MM.1S (cell line): ENCODE data around the gene LRIF1.

ENCODE experiments used
- DNase-seq: peaks from one replicate; pipeline ENCODE4 v3.0.0-alpha.2; 2015
- H2AFZ ChIP-seq: fragments of 300-600 bp; sonication (generic); 2 replicates; pipeline ENCODE4 v1.6.0; 2016; ENCODE audit warnings: antibody characterized with exemption, low read length
- H3F3A ChIP-seq: fragments of 300-600 bp; sonication (generic); 2 replicates; pipeline ENCODE4 v1.6.1; 2016; ENCODE audit warnings: mild to moderate bottlenecking, antibody characterized with exemption, low read length, moderate library complexity, mixed read lengths; ENCODE audit not compliant: insufficient read depth
- H3K27ac ChIP-seq: fragments of 300-600 bp; sonication (generic); 2 replicates; pipeline ENCODE4 v1.5.1; 2016; ENCODE audit warnings: mild to moderate bottlenecking, low read length
- H3K27me3 ChIP-seq: fragments of 300-600 bp; sonication (generic); replicated peaks from 2 replicates; pipeline ENCODE4 v1.6.0; 2016; ENCODE audit warnings: low read length; ENCODE audit not compliant: insufficient read depth
- H3K36me3 ChIP-seq: fragments of 300-600 bp; sonication (generic); replicated peaks from 2 replicates; pipeline ENCODE4 v1.6.1; 2016; ENCODE audit warnings: mild to moderate bottlenecking, low read length, mixed read lengths; ENCODE audit not compliant: insufficient read depth
- H3K4me1 ChIP-seq: fragments of 300-600 bp; sonication (generic); 2 replicates; pipeline ENCODE4 v1.6.1; 2016; ENCODE audit warnings: low read length, mixed read lengths
- H3K4me2 ChIP-seq: fragments of 300-600 bp; sonication (generic); 2 replicates; pipeline ENCODE4 v1.6.0; 2016; ENCODE audit warnings: low read depth, low read length
- H3K4me3 ChIP-seq: fragments of 300-600 bp; sonication (generic); 2 replicates; pipeline ENCODE4 v1.5.1; 2016; ENCODE audit warnings: low read length, mixed read lengths
- H3K79me2 ChIP-seq: fragments of 300-600 bp; sonication (generic); 2 replicates; pipeline ENCODE4 v1.6.1; 2016; ENCODE audit warnings: mixed run types, low read length, mixed read lengths
- H3K9ac ChIP-seq: fragments of 300-600 bp; sonication (generic); 2 replicates; pipeline ENCODE4 v1.6.1; 2016; ENCODE audit warnings: low read length, mixed read lengths
- H3K9me2 ChIP-seq: fragments of 300-600 bp; sonication (generic); replicated peaks from 2 replicates; pipeline ENCODE4 v1.6.1; 2016; ENCODE audit warnings: mild to moderate bottlenecking, low read length, mixed read lengths; ENCODE audit not compliant: insufficient read depth
- H3K9me3 ChIP-seq: fragments of 300-600 bp; sonication (generic); replicated peaks from 2 replicates; pipeline ENCODE4 v1.6.1; 2016; ENCODE audit warnings: mild to moderate bottlenecking, low read length, mixed read lengths; ENCODE audit not compliant: insufficient read depth
- H4K20me1 ChIP-seq: fragments of 300-600 bp; sonication (generic); 2 replicates; pipeline ENCODE4 v1.6.1; 2016; ENCODE audit warnings: mild to moderate bottlenecking, low read length, moderate library complexity, mixed read lengths; ENCODE audit not compliant: insufficient read depth
- EZH2 ChIP-seq: fragments of 300-600 bp; sonication (generic); optimal IDR thresholded peaks from 2 replicates; pipeline ENCODE3; 2017; ENCODE audit warnings: low read depth, mild to moderate bottlenecking, antibody characterized with exemption, low read length, mixed read lengths
- EZH2phosphoT487 ChIP-seq: fragments of 300-600 bp; sonication (generic); IDR thresholded peaks from 2 replicates; pipeline ENCODE4 v1.6.1; 2018; ENCODE audit warnings: antibody characterized with exemption, low read length
- TF ChIP-seq, protein P1 (sequence below): fragments of 300-600 bp; sonication (generic); IDR thresholded peaks from 2 replicates; pipeline ENCODE4 v1.5.1; 2016; ENCODE audit warnings: antibody characterized with exemption, low read length, mixed read lengths

LRIF1 gene

DNA sequence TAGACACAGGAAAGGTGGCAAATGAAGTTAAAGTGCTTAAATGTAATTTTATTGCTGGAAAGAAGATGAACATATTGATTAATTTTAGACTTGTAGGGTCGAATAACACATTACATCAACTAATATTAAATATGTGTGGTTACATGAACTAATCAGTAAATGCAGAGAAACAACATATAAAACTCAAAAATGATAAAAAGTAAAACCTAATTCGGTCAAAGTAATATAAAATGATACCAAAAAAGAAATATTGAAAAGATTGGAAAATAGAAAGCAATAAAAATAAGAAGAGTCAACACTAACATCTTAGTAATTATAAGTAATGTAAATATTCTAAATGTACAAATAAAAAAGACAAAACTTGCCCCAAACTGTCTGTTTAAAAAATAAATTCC lies 47.5 kb downstream of the LRIF1 start:
- H3K4me3 ChIP-seq, result peak overlapping the region; percentile 33; the same call in 1 of the 2 replicates
- no peaks in the 10 kb centered on the region for H3K36me3 ChIP-seq
- H2AFZ ChIP-seq, result 0 out of 2 replicates have a peak overlapping the region, but pooled peaks have one; percentile 51
- H3F3A ChIP-seq, result no peaks in the 10 kb centered on the region
- peak overlapping the region; percentile 72 for H3K4me2 ChIP-seq
- TF ChIP-seq, protein P1, sequence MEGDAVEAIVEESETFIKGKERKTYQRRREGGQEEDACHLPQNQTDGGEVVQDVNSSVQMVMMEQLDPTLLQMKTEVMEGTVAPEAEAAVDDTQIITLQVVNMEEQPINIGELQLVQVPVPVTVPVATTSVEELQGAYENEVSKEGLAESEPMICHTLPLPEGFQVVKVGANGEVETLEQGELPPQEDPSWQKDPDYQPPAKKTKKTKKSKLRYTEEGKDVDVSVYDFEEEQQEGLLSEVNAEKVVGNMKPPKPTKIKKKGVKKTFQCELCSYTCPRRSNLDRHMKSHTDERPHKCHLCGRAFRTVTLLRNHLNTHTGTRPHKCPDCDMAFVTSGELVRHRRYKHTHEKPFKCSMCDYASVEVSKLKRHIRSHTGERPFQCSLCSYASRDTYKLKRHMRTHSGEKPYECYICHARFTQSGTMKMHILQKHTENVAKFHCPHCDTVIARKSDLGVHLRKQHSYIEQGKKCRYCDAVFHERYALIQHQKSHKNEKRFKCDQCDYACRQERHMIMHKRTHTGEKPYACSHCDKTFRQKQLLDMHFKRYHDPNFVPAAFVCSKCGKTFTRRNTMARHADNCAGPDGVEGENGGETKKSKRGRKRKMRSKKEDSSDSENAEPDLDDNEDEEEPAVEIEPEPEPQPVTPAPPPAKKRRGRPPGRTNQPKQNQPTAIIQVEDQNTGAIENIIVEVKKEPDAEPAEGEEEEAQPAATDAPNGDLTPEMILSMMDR, result no peak
- TF ChIP-seq EZH2, result no peak
- TF ChIP-seq EZH2phosphoT487, result no peak
- no peaks in the 10 kb centered on the region for H3K79me2 ChIP-seq
- H3K4me1 ChIP-seq, result peaks cover 5% of the 10 kb centered on the region; the same call in 1 of the 2 replicates
- no peaks in the 10 kb centered on the region for H3K9me2 ChIP-seq
- H3K27ac ChIP-seq, result peak overlapping the region; percentile 40; the same call in 1 of the 2 replicates
- no peaks in the 10 kb centered on the region for H3K9me3 ChIP-seq
- H4K20me1 ChIP-seq, result no peaks in the 10 kb centered on the region
- H3K9ac ChIP-seq, result no peak overlapping the region
- DNase-seq, result no peak
- H3K27me3 ChIP-seq, result no peaks in the 10 kb centered on the region

DNA sequence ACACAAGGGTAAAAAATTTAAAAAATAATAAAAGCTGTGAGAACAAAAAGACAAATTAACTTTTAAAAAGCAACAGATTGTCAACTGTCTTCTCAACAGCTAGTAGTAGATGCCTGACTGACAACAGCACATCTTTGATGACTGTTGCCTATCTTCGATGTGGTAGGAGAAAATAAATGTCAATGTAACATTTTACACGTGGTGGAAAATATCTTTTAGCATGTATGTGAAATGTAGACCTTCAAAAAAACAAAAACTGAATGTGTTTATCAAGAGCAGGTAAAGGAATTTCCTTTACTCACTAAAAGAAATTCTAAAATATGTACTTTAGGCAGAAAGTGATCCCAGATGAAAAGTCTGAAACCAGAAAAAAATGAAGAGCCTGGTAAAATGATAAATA lies 47.9 kb downstream of the LRIF1 start:
- Histone ChIP-seq H3K36me3 (no peaks in the 10 kb centered on the region), H3K79me2 (no peaks in the 10 kb centered on the region), H3K9ac (no peak overlapping the region), H3K4me2 (no peak overlapping the region), H3K27ac (no peak overlapping the region), H3K9me3 (no peaks in the 10 kb centered on the region), H3F3A (no peaks in the 10 kb centered on the region), H3K27me3 (no peaks in the 10 kb centered on the region), H3K9me2 (no peaks in the 10 kb centered on the region), H3K4me1 (peaks cover 5% of the 10 kb centered on the region; the same call in 1 of the 2 replicates), H2AFZ (no peak overlapping the region), H3K4me3 (no peak overlapping the region), H4K20me1 (no peaks in the 10 kb centered on the region)
- no peak for TF ChIP-seq EZH2phosphoT487
- no peak for TF ChIP-seq EZH2
- TF ChIP-seq, protein P1, result no peak
- no peak for DNase-seq

DNA sequence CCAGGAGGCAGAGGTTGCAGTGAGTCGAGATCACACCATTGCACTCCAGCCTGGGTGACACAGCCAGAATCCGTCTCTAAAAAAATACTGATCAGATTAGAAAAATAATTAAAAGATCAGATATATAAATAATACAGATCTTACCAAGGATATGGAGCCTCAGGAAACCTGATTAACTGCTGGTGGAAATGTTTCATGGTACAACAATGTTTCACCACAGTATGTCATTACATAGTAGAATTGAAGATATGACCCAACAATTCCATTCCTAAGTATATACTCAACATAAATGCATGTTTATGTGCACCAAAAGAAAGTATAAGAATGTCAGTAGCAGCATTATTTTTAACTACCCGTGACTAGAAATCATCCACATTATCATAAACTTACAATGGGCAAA lies 49.0 kb downstream of the LRIF1 start:
- no peak overlapping the region for H3K9ac ChIP-seq
- no peaks in the 10 kb centered on the region for H3K27me3 ChIP-seq
- H3K4me2 ChIP-seq, result no peak overlapping the region
- H3K79me2 ChIP-seq, result no peaks in the 10 kb centered on the region
- H3K27ac ChIP-seq, result no peak overlapping the region
- no peaks in the 10 kb centered on the region for H3K9me3 ChIP-seq
- no peak overlapping the region for H3K4me3 ChIP-seq
- no peaks in the 10 kb centered on the region for H3K9me2 ChIP-seq
- H3K36me3 ChIP-seq, result no peaks in the 10 kb centered on the region
- no peak for DNase-seq
- TF ChIP-seq EZH2phosphoT487 (no peak), EZH2 (no peak)
- TF ChIP-seq, protein P1, result no peak
- no peaks in the 10 kb centered on the region for H3F3A ChIP-seq
- no peak overlapping the region for H2AFZ ChIP-seq
- H4K20me1 ChIP-seq, result no peaks in the 10 kb centered on the region
- peaks cover 5% of the 10 kb centered on the region; the same call in 1 of the 2 replicates for H3K4me1 ChIP-seq
